Measurements from ENCODE around the gene NCOA3. TPM values are rescaled to one million over a fixed set of nuclear protein-coding genes. Genes with fewer than 3 reads are reported as not detected.

Gene NCOA3
- total RNA-seq, 6 donors from 2014 or later: 27.9 to 54.7 (median 38.9) TPM

DNA sequence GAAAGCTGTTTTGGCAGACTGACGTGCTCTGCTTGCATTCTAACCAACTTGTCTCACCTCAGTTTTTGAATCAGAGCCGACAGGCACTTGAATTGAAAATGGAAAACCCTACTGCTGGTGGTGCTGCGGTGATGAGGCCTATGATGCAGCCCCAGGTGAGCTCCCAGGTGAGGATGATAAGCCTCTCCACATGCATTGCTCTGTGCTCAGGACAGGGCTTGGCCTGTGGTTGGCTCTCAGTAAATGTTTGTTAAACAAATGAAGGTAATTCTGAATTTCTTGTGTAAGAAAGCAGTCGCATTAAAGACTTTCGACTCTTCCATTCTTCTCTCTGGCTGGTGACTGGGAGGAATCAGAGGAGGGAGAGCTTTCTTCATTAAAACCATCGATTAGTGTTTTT lies 147.3 kb downstream of the NCOA3 start:
- no peak overlapping the region for H3K4me3 ChIP-seq
- no peaks in the 10 kb centered on the region for H3K4me1 ChIP-seq
- ATAC-seq (ENCODE audit: low FRiP score in 2 of 2): no peak
- no peaks in the 10 kb centered on the region for H3K27me3 ChIP-seq
- WGBS, 2 donors: 89 to 93% methylated on average over 6 of the region's 6 CpGs
- no peaks in the 10 kb centered on the region for H3K9me3 ChIP-seq
- no peak overlapping the region for H3K27ac ChIP-seq
- TF ChIP-seq POLR2AphosphoS5 (IDR thresholded peaks at IDR 0.05): no peak
- H3K36me3 ChIP-seq: peaks cover 38 to 96% (median 63%) of the 10 kb centered on the region in 4 donors
- no peak for DNase-seq

DNA sequence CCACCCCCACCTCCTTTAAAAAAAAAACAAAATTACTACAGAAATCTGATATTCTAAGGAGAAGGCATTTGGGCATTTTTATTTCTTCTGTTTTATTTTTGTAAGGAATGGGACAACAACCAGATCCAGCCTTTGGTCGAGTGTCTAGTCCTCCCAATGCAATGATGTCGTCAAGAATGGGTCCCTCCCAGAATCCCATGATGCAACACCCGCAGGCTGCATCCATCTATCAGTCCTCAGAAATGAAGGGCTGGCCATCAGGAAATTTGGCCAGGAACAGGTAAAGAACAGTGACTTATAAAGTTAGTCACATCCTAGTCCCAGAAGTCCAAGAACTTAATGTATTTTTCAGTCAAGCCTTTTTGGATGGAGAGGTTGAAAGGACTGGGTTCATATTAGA lies 150.6 kb downstream of the NCOA3 start:
- Histone ChIP-seq H3K27me3 (no peaks in the 10 kb centered on the region), H3K36me3 (peaks cover 36 to 96% (median 55%) of the 10 kb centered on the region in 4 donors)
- no peak for ATAC-seq (ENCODE audit: low FRiP score in 2 of 2)

DNA sequence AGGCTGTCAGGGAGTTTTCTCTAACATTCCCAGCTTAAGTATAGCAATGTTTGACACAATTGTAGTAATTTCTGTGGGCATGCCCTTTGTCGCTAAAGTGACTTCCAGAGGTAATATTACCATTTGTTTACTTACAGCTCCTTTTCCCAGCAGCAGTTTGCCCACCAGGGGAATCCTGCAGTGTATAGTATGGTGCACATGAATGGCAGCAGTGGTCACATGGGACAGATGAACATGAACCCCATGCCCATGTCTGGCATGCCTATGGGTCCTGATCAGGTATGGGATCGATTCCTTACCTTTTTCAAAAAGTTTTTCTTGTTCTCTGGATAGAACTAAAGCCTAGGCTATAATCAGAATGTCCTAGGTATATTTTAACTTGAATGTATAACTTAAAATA lies 151.1 kb downstream of the NCOA3 start:
- DNase-seq: no peak
- TF ChIP-seq POLR2A (IDR thresholded peaks at IDR 0.05): no peak
- TF ChIP-seq, protein P1, sequence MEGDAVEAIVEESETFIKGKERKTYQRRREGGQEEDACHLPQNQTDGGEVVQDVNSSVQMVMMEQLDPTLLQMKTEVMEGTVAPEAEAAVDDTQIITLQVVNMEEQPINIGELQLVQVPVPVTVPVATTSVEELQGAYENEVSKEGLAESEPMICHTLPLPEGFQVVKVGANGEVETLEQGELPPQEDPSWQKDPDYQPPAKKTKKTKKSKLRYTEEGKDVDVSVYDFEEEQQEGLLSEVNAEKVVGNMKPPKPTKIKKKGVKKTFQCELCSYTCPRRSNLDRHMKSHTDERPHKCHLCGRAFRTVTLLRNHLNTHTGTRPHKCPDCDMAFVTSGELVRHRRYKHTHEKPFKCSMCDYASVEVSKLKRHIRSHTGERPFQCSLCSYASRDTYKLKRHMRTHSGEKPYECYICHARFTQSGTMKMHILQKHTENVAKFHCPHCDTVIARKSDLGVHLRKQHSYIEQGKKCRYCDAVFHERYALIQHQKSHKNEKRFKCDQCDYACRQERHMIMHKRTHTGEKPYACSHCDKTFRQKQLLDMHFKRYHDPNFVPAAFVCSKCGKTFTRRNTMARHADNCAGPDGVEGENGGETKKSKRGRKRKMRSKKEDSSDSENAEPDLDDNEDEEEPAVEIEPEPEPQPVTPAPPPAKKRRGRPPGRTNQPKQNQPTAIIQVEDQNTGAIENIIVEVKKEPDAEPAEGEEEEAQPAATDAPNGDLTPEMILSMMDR (IDR thresholded peaks at IDR 0.05): no peak
- no peak for TF ChIP-seq EP300 (IDR thresholded peaks at IDR 0.05)
- no peaks in the 10 kb centered on the region for H3K27me3 ChIP-seq
- H3K9me3 ChIP-seq: no peaks in the 10 kb centered on the region
- no peak overlapping the region for H3K4me3 ChIP-seq
- ATAC-seq (ENCODE audit: low FRiP score in 2 of 2): no peak
- H3K36me3 ChIP-seq: peaks cover 36 to 99% (median 53%) of the 10 kb centered on the region in 4 donors
- no peaks in the 10 kb centered on the region for H3K4me1 ChIP-seq
- H3K27ac ChIP-seq: no peak overlapping the region
- 98 to 100% methylated on average over 2 of the region's 2 CpGs for WGBS, 2 donors

More for the DNA sequence above, 150.6 kb downstream of the NCOA3 start:
- no peak for DNase-seq
- H3K9me3 ChIP-seq: no peaks in the 10 kb centered on the region
- no peak overlapping the region for H3K4me3 ChIP-seq
- no peaks in the 10 kb centered on the region for H3K4me1 ChIP-seq
- 79 to 81% methylated on average over 3 of the region's 3 CpGs for WGBS, 2 donors
- H3K27ac ChIP-seq: no peak overlapping the region
- TF ChIP-seq EP300 (IDR thresholded peaks at IDR 0.05) (no peak), POLR2AphosphoS5 (IDR thresholded peaks at IDR 0.05) (no peak), POLR2A (IDR thresholded peaks at IDR 0.05) (no peak)

DNA sequence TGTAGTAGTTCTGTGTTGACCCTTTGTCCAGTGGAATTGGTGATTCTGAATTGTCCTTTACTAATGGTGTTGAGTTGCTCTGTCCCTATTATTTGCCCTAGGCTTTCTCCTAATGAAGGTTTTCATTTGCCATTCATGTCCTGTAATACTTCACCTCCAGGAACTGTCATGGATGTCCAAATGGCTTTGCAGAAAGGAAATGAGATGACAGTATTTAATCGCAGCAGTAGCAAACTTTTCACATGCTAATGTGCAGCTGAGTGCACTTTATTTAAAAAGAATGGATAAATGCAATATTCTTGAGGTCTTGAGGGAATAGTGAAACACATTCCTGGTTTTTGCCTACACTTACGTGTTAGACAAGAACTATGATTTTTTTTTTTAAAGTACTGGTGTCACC lies 152.2 kb downstream of the NCOA3 start:
- no peak for ATAC-seq (ENCODE audit: low FRiP score in 2 of 2)
- Histone ChIP-seq H3K36me3 (peaks cover 33 to 96% (median 46%) of the 10 kb centered on the region in 4 donors), H3K4me1 (no peaks in the 10 kb centered on the region), H3K27ac (no peak overlapping the region), H3K4me3 (no peak overlapping the region), H3K9me3 (no peaks in the 10 kb centered on the region), H3K27me3 (no peaks in the 10 kb centered on the region)
- whole genome bisulfite sequencing, 2 donors: 63 to 66% methylated on average over 2 of the region's 2 CpGs
- no peak for TF ChIP-seq POLR2AphosphoS5 (IDR thresholded peaks at IDR 0.05)
- TF ChIP-seq, protein P1 (IDR thresholded peaks at IDR 0.05): no peak
- TF ChIP-seq EP300 (IDR thresholded peaks at IDR 0.05): no peak
- no peak for TF ChIP-seq POLR2A (IDR thresholded peaks at IDR 0.05)
- DNase-seq: no peak

DNA sequence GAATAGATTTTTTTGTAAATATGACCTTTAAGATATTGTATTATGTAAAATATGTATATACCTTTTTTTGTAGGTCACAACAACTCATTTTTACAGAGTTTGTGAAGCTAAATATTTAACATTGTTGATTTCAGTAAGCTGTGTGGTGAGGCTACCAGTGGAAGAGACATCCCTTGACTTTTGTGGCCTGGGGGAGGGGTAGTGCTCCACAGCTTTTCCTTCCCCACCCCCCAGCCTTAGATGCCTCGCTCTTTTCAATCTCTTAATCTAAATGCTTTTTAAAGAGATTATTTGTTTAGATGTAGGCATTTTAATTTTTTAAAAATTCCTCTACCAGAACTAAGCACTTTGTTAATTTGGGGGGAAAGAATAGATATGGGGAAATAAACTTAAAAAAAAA lies 152.7 kb downstream of the NCOA3 start:
- no peak overlapping the region for H3K4me3 ChIP-seq
- no peak overlapping the region for H3K27ac ChIP-seq
- no peaks in the 10 kb centered on the region for H3K9me3 ChIP-seq
- peaks cover 31 to 96% (median 41%) of the 10 kb centered on the region in 4 donors for H3K36me3 ChIP-seq
- no peaks in the 10 kb centered on the region for H3K4me1 ChIP-seq
- no peaks in the 10 kb centered on the region for H3K27me3 ChIP-seq
- TF ChIP-seq, protein P1 (IDR thresholded peaks at IDR 0.05): no peak
- TF ChIP-seq POLR2AphosphoS5 (IDR thresholded peaks at IDR 0.05) (no peak), POLR2A (IDR thresholded peaks at IDR 0.05) (no peak), EP300 (IDR thresholded peaks at IDR 0.05) (no peak)
- DNase-seq: no peak
- WGBS, 2 donors: 88 to 97% methylated on average over 1 of the region's 1 CpG
- ATAC-seq (ENCODE audit: low FRiP score in 2 of 2): no peak

DNA sequence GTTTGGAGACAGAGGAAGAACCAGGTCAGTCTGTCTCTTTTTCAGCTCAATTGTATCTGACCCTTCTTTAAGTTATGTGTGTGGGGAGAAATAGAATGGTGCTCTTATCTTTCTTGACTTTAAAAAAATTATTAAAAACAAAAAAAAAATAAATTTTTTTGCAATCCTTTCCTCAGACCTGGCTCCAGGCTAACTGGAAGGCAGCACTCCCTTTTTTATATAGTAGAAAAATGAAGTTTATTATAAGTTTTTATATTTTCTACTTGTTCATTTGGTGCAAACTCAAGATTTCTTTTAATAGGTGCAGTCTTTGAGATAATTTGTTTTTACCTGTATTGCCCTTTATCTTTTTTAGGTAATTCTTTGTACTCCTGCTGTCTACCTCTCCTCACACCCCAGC lies 153.9 kb downstream of the NCOA3 start:
- Histone ChIP-seq H3K9me3 (no peaks in the 10 kb centered on the region), H3K27me3 (no peaks in the 10 kb centered on the region), H3K4me1 (peaks cover 0 to 3% (median 0%) of the 10 kb centered on the region in 4 donors), H3K36me3 (peaks cover 31 to 87% (median 39%) of the 10 kb centered on the region in 4 donors), H3K4me3 (no peak overlapping the region), H3K27ac (no peak overlapping the region)
- DNase-seq: no peak
- no peak for ATAC-seq (ENCODE audit: low FRiP score in 2 of 2)
- no peak for TF ChIP-seq EP300 (IDR thresholded peaks at IDR 0.05)
- TF ChIP-seq POLR2A (IDR thresholded peaks at IDR 0.05): no peak
- no peak for TF ChIP-seq POLR2AphosphoS5 (IDR thresholded peaks at IDR 0.05)
- TF ChIP-seq, protein P1 (IDR thresholded peaks at IDR 0.05): no peak
